ENCODE measurements around the gene ARSG. TPM values are rescaled to one million over a fixed set of nuclear protein-coding genes. Genes with fewer than 3 reads are reported as not detected.
A peak's percentile ranks its signal among the peaks of the same experiment; 100 is the strongest.

Gene ARSG
- total RNA-seq, 1 donor = 7.6 TPM

DNA sequence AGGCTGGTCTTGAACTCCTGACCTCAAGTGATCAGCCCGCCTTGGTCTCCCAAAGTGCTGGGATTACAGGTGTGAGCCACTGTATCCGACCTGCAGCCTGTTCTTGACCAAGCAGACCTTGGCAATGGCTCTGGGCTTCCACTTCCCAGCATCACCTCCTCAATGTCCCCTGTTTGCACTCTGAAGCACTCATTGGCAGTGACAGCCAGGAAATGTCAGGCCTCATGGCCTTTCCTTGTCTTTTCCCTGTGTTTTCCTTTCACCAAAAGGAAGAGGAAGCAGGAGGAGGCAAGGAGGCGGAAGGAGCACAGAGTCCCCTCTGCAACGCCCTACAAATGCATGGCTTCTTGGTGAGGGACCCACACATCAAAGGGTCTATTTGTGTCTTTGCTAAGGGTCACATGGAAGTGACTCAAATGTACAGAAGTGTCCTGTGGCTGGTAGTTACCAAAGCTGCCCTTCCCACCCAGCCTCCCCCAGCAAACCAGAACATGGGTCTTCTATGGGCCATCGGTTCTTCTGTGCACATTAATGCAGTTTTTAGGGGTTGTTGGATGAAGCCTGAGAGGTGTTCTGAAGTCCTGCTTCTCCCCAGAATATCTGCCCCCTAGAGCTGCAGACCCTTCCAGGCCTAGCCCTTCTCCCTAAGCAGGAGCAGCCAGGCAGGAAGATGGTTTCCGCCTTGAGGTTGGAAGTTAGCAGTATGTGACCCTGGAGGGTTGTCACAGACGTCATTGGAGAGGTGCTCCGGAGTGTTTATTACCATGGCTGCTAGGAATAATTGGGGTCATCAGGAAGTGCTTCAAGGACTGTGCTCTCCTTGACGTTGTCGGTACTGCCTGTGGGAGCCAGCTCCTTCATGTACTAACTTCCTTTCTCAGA lies 105.2 kb downstream of the ARSG start:
- Histone ChIP-seq H3K9me3 (ENCODE audit: low read depth, low read length) (no peaks in the 10 kb centered on the region), H3K79me2 (ENCODE audit: insufficient read depth, low read length) (no peaks in the 10 kb centered on the region), H3K4me2 (ENCODE audit: insufficient read depth, low read length) (no peak overlapping the region), H3K27me3 (ENCODE audit: insufficient read depth, low read length) (no peaks in the 10 kb centered on the region), H3K36me3 (ENCODE audit: insufficient read depth, low read length) (no peaks in the 10 kb centered on the region), H3K4me3 (ENCODE audit: insufficient read depth, low read length) (no peak overlapping the region), H4K20me1 (ENCODE audit: insufficient read depth, low read length) (no peaks in the 10 kb centered on the region), H2AFZ (ENCODE audit: low read length) (no peak overlapping the region), H3K4me1 (ENCODE audit: insufficient read depth, low read length) (peaks cover 29% of the 10 kb centered on the region), H3K27ac (ENCODE audit: low read depth, low read length) (no peak overlapping the region)
- DNase-seq (ENCODE audit: insufficient read length, low spot score, missing footprints) = no peak
- TF ChIP-seq, protein P1, sequence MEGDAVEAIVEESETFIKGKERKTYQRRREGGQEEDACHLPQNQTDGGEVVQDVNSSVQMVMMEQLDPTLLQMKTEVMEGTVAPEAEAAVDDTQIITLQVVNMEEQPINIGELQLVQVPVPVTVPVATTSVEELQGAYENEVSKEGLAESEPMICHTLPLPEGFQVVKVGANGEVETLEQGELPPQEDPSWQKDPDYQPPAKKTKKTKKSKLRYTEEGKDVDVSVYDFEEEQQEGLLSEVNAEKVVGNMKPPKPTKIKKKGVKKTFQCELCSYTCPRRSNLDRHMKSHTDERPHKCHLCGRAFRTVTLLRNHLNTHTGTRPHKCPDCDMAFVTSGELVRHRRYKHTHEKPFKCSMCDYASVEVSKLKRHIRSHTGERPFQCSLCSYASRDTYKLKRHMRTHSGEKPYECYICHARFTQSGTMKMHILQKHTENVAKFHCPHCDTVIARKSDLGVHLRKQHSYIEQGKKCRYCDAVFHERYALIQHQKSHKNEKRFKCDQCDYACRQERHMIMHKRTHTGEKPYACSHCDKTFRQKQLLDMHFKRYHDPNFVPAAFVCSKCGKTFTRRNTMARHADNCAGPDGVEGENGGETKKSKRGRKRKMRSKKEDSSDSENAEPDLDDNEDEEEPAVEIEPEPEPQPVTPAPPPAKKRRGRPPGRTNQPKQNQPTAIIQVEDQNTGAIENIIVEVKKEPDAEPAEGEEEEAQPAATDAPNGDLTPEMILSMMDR (IDR thresholded peaks at IDR 0.05; ENCODE audit: extremely low read depth, low read depth, low read length) = no peak

- Histone ChIP-seq H3K4me2 (ENCODE audit: insufficient read depth, low read length) (no peak overlapping the region), H3K9me3 (ENCODE audit: low read depth, low read length) (no peaks in the 10 kb centered on the region), H3K79me2 (ENCODE audit: insufficient read depth, low read length) (no peaks in the 10 kb centered on the region), H3K4me1 (ENCODE audit: insufficient read depth, low read length) (peaks cover 23% of the 10 kb centered on the region), H3K27ac (ENCODE audit: low read depth, low read length) (no peak overlapping the region), H4K20me1 (ENCODE audit: insufficient read depth, low read length) (no peaks in the 10 kb centered on the region), H3K36me3 (ENCODE audit: insufficient read depth, low read length) (no peaks in the 10 kb centered on the region), H2AFZ (ENCODE audit: low read length) (no peak overlapping the region), H3K4me3 (ENCODE audit: insufficient read depth, low read length) (no peak overlapping the region), H3K27me3 (ENCODE audit: insufficient read depth, low read length) (no peaks in the 10 kb centered on the region)
- no peak for DNase-seq (ENCODE audit: insufficient read length, low spot score, missing footprints)
- TF ChIP-seq, protein P1 (IDR thresholded peaks at IDR 0.05; ENCODE audit: extremely low read depth, low read depth, low read length) = no peak
These were observed 105.8 kb downstream of the ARSG start for GRCh38 chr17:68397108-68397536.

DNA sequence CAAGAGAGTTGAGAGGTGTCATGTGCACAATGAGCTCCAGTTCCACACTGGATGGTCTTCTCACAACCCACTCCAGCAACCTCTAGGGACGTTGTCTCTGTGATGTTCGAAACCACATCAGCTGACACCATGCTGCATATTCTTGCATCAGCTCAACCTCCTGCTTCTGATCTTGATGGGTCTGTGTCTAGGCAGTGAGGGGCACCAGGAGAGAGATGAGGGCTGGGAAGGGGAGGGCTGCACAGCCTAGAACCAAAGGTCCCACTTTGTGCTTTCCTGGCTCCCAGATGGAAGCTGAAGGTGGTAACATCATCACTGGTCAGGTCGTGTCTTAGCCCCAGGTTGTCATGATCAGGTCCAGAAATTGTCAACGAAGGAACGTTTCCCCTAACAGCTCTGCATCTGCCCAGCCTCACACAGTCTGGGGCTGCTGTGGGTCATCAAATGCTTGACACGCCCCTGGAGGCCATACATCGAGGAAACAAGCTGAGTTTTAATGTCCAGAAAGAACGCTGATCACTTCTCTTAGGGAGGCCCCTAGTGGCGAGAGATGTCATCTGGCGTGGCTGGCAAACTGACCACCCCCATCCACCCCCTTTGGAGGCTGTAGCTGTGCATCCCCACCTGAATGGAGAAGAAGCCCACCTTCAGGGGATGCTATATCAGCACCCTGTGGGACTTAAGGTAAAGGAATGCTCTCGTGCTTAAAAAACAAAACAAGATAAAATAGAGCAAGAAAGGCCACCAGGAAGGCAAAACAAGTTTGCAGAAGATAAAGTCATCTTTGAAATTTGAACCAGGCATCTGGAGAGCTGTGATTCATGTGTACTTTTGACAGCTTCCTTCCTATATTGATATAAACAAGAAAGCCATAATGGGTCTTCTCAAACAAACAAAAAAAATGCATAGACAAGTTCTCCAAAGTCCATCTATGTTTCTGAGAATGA lies 107.7 kb downstream of the ARSG start:
- peaks cover 23% of the 10 kb centered on the region for H3K4me1 ChIP-seq (ENCODE audit: insufficient read depth, low read length)
- no peaks in the 10 kb centered on the region for H3K79me2 ChIP-seq (ENCODE audit: insufficient read depth, low read length)
- peak overlapping the region; percentile 18 for H3K4me3 ChIP-seq (ENCODE audit: insufficient read depth, low read length)
- H3K27ac ChIP-seq (ENCODE audit: low read depth, low read length) = peak overlapping the region; percentile 20
- peak; percentile 80 for DNase-seq (ENCODE audit: insufficient read length, low spot score, missing footprints)
- no peaks in the 10 kb centered on the region for H3K27me3 ChIP-seq (ENCODE audit: insufficient read depth, low read length)
- peak overlapping the region; percentile 86 for H2AFZ ChIP-seq (ENCODE audit: low read length)
- H4K20me1 ChIP-seq (ENCODE audit: insufficient read depth, low read length) = no peaks in the 10 kb centered on the region
- H3K36me3 ChIP-seq (ENCODE audit: insufficient read depth, low read length) = no peaks in the 10 kb centered on the region
- TF ChIP-seq, protein P1 (IDR thresholded peaks at IDR 0.05; ENCODE audit: extremely low read depth, low read depth, low read length) = peak; percentile 92
- H3K4me2 ChIP-seq (ENCODE audit: insufficient read depth, low read length) = peak overlapping the region; percentile 62
- H3K9me3 ChIP-seq (ENCODE audit: low read depth, low read length) = no peaks in the 10 kb centered on the region
